Tibial nerve (tissue), 4 donors: ENCODE results near the gene UGT1A6.

ENCODE experiments used
- CTCF ChIP-seq, 5 experiments: fragments of 200-600 bp in 3 of 5; fragments of 450-650 bp in 2 of 5; sonication (generic) in 3 of 5; IDR thresholded peaks; one replicate each; pipeline ENCODE4 v1.5.1; 2016 to 2019; ENCODE audit warnings: antibody characterized with exemption in 5 of 5, mild to moderate bottlenecking in 3 of 5, moderate library complexity in 2 of 5
- EP300 ChIP-seq, 2 donors: sonication (generic); formaldehyde crosslinking; IDR thresholded peaks; one replicate each; pipeline ENCODE4 v1.6.1; 2017; ENCODE audit warnings: antibody characterized with exemption in 2 of 2, mild to moderate bottlenecking in 1 of 2
- POLR2A ChIP-seq, 2 donors: fragments of 450-650 bp; IDR thresholded peaks; one replicate each; pipeline ENCODE4 v1.6.1; 2017; ENCODE audit warnings: antibody characterized with exemption in 2 of 2, mild to moderate bottlenecking in 2 of 2, moderate library complexity in 2 of 2

GRCh38 chr2:233676046-233676445, 16.6 kb upstream of the UGT1A6 start:
- TF ChIP-seq CTCF (IDR thresholded peaks at IDR 0.05) (no peak), POLR2A (IDR thresholded peaks at IDR 0.05) (no peak), EP300 (IDR thresholded peaks at IDR 0.05) (no peak)
